GM12874 (cell line): ENCODE measurements around the gene NOL9.

Experiments used
- TF ChIP-seq, protein P1 (sequence below): IDR thresholded peaks from 2 replicates; pipeline ENCODE4 v1.5.1; 2011; ENCODE audit warnings: low read depth, mild to moderate bottlenecking, control low read depth, low read length, moderate library complexity; ENCODE audit not compliant: insufficient read depth

NOL9 gene

DNA sequence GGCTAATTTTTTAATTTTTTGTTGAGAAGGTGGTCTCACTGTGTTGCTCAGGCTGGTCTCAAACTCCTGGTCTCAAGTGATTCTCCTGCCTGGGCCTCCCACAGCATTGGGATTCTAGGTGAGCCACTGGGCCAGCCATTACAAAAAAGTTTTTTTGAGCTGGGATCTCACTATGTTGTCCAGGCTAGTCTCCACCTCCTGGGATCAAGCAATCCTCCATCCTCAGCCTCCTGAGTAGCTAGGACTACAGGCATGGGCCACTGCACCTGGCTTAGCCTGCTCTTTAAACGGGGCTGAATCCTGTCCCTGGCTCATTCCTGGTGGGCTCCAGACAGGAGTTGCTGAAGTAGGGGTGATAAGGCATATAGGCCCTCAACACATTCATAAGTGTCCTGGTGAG is 3.3 kb upstream of the NOL9 start:
- TF ChIP-seq, protein P1, sequence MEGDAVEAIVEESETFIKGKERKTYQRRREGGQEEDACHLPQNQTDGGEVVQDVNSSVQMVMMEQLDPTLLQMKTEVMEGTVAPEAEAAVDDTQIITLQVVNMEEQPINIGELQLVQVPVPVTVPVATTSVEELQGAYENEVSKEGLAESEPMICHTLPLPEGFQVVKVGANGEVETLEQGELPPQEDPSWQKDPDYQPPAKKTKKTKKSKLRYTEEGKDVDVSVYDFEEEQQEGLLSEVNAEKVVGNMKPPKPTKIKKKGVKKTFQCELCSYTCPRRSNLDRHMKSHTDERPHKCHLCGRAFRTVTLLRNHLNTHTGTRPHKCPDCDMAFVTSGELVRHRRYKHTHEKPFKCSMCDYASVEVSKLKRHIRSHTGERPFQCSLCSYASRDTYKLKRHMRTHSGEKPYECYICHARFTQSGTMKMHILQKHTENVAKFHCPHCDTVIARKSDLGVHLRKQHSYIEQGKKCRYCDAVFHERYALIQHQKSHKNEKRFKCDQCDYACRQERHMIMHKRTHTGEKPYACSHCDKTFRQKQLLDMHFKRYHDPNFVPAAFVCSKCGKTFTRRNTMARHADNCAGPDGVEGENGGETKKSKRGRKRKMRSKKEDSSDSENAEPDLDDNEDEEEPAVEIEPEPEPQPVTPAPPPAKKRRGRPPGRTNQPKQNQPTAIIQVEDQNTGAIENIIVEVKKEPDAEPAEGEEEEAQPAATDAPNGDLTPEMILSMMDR = no peak

- TF ChIP-seq, protein P1 = no peak
Observed at GRCh38 chr1:6554907-6555778, 830 bp upstream of the NOL9 start, which contains the start of gene TAS1R1. TSS of gene TAS1R1 (plus strand) at chr1:6555307. CDS start at chr1:6555374, 67 bp downstream.

- TF ChIP-seq, protein P1 = no peak
Observed at GRCh38 chr1:6547301-6547700, 7.0 kb downstream of the NOL9 start.

- TF ChIP-seq, protein P1 = no peak
Observed at GRCh38 chr1:6546326-6546725, 8.0 kb downstream of the NOL9 start.

DNA sequence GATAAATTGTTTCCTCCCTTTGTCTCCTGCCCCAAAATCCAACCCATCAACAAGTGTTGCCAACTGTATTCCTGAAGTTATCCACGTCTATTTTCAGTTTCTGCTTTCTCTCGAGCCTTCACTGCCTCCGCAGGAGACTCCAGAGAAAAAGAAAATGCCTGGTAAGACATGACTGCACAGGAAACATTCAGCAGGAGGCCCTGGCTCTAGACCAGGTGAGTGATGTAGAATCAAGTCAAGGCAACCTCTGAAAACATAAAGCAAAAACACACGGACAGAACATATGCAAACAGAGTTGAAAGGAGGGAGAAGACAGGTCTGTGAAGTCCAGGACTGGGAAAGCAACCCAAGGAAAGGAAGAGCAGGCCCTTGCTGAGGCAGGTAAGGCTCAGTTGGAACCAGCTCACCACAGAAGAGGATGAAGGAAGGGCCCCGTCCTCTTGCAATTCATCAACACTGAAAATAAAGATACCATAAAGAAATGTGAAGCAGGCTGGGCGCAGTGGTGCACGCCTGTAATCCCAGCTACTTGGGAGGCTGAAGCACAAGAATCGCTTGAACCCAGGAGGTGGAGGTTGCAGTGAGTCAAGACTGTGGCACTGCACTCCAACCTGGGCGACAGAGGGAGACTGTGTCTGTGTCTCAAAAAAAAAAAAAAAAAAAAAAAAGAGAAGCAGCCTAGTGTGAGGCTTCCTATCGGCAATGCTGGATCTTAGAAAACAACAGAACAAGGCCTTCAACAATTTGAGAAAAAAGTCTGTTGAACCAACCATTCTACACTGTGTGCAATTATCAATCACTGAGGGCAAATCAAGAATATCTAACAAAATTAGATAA is 8.8 kb downstream of the NOL9 start:
- TF ChIP-seq, protein P1 = no peak

DNA sequence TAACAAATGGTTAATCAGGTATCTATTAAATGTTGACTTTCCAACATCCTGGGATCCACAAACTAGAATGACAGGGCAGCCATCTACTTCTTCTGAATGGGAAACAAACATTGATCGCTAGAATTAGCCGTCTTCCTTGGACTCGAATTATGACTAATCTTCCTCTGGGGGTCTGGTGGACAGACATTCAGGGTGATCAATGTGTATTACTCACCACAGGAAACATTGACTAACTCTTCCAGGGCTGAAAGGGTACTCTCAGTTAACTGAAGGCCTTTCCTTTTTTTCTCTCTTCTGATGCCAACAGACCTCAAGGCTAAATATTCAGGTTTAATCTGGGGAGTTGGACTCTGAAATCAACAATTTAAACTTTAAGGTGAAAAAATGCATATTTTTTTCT is 9.5 kb downstream of the NOL9 start:
- TF ChIP-seq, protein P1 = no peak

GRCh38 chr1:6538956-6539355 is 15.4 kb downstream of the NOL9 start:
- TF ChIP-seq, protein P1 = no peak
